GM19099 (cell line): ENCODE measurements around the gene POLG.

Experiments used
- POLR2A ChIP-seq: IDR thresholded peaks from 3 replicates; pipeline ENCODE4 v1.6.1; 2011; ENCODE audit warnings: low read depth; ENCODE audit not compliant: insufficient read length; ENCODE audit errors: extremely low read depth

The POLG gene

GRCh38 chr15:89334510-89335297 is at the start of gene POLG:
Gene POLG (minus strand): TSS chr15:89334824. CDS start chr15:89333754, 1,070 bp downstream.
- peak; percentile 99 for TF ChIP-seq POLR2A

GRCh38 chr15:89384176-89384604 is 49.6 kb upstream of the POLG start:
- TF ChIP-seq POLR2A = no peak

DNA sequence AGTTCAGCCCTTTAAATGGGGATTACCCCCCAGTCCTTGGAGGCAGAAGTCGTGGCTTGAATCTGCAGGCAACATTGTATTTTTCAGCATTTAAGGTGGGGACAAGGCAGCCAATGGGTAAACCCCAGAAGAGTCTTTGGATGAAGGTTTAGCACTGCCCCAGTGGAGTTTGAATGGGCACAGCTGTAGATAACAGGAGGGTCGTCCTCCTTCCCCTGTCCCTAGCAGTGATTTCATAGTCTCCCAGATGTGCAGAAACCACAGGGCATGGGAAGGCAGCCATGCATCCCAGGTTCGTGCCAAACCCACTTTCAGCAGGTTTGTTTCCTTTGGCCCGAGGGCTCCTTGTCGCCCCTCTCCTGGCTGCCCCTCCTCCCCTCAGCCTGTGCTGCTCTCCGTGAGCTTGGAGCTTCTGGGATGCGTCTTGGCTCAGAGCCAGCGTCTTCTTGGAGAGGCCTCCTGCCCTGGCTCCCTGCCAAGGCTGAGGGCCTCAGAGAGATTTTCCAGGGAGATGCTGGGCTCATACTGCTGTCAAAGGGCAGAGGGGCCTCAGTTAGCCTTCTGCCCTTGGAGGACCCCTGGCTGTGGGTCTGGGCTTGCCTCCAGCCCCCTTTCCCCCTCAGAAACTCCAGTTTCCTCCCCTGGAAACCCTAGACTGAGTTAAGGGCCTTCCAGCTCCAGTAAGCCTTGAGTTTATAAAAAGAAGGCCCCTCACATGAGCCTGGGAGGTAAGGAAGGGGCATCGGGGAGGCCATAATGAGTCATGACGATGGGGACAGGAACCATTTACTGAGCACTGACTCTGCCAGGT is 48.9 kb upstream of the POLG start:
- TF ChIP-seq POLR2A = no peak

DNA sequence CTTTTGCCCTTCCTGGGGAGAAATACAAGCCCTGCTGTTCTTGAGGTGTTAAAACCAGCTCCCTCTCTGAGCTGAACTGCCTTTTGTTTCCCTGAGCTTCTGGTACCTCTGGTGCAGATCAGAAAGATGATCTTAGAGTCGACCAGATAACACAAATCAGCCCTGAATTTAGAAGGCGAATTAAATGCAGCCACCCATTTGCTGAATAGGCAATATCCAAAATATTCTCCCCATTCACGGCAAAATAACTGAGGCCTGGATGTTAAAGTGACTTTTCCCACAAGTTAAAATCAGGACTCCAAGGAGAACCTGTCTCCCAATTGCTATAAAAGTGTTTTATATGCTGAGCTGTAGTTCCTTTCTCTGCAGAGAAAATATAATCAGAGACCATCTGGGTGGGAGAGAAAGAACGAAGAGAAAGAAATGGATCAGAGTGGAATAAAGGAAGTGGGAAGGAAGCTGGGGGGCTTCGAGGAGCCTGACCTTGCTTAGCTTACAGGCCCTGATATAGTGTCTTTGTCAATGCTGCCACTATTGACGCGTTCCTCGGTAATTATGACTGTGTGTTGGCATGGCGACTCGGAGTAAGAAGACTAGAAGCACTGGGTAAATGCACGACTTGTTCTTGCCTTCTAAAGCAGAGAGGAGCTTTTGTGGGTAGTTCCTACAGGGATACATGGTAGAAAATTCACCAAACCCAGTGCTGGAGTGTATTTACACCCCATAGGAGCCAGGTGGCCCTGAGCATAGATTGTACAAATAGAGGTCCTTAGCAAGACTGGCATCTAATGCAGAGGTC is 47.5 kb upstream of the POLG start:
- TF ChIP-seq POLR2A = no peak

- no peak for TF ChIP-seq POLR2A
Observed at GRCh38 chr15:89381331-89381730, 46.7 kb upstream of the POLG start.

GRCh38 chr15:89379818-89380217 is 45.2 kb upstream of the POLG start:
- TF ChIP-seq POLR2A = no peak

GRCh38 chr15:89379251-89379695 is 44.6 kb upstream of the POLG start:
- no peak for TF ChIP-seq POLR2A

DNA sequence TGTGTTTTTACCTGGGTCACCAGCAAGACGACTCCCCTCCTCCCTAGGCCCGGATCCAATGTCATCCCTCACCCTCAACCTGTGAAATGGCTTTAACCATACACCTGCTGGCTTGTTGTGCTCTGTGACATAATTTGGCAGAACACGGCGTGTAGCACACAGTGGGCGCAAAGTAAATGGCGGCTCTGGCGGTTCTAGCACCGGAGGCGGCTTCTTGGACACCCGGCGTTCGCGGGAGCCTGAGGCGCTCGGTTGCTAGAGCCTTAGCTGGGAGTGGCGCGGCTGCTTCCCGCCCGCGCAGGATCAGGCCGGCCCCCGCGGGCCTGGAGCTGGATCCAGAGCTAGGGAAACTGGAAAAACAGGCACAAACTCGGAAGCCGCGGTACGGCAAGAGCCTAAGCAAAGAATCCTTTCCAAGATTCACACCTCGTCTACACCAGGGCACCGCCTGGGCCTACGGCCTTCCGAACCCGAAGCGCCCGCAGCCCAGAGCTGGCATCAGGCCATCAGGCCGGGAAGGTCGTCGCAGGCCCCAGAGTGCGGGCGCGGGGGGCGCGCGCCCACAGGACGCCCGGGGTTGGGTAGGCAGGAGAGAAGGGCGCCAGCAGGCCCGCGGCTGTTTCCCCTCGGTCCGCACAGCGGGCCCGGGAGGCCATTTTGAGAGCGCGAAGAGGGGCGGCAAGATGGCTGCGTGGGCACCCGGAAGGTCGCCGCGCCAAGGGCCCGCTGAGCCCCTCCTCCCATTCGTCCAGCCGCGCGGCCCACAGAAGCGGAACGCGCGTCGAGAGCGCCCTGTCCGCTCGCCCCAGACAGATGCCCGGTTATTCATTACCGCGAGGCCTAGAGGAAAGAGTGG is 43.9 kb upstream of the POLG start:
- TF ChIP-seq POLR2A = no peak

DNA sequence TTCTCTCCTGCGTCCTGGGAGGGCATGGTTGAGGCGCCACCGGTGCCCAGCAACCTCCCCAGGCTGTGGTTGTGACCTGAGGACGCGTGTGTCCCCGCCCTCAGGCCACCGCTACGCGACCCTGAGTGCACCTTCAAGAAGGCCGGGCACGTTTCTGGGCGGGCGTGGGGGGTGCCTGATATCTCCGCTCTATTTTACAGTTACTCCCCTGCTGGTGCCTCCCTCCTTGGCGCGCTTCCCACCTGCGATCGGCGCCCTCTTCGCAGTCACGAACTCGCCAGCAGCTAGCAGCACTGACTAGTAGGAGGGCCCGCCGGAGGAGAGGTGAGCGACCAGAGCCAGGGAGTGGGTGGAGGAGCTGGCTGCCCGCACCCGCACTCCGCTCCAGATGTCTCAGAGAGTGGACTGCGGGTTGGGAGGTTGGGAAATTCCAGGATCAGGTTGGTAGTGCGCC is 43.2 kb upstream of the POLG start:
- no peak for TF ChIP-seq POLR2A

GRCh38 chr15:89377024-89377841 is 42.6 kb upstream of the POLG start:
- TF ChIP-seq POLR2A = no peak

DNA sequence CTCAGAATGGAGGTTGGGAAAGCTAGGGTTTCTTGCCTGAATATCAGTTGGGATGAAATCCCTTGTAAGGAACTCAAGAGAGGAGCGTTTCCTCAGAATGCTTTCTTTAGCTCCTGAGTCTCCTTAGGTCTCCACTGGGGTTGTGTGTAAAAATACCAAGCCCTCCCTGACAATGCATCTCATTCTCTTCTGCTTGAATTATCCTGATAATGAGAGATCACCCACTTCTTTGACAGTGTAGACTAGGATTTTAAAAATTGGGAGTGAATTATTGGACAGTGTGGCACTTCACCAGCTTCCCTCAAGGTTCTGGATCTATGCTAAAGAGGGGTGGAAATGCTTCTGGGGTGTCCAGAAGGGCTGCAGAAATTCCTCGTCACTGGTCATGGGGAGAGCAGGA is 41.8 kb upstream of the POLG start:
- no peak for TF ChIP-seq POLR2A

DNA sequence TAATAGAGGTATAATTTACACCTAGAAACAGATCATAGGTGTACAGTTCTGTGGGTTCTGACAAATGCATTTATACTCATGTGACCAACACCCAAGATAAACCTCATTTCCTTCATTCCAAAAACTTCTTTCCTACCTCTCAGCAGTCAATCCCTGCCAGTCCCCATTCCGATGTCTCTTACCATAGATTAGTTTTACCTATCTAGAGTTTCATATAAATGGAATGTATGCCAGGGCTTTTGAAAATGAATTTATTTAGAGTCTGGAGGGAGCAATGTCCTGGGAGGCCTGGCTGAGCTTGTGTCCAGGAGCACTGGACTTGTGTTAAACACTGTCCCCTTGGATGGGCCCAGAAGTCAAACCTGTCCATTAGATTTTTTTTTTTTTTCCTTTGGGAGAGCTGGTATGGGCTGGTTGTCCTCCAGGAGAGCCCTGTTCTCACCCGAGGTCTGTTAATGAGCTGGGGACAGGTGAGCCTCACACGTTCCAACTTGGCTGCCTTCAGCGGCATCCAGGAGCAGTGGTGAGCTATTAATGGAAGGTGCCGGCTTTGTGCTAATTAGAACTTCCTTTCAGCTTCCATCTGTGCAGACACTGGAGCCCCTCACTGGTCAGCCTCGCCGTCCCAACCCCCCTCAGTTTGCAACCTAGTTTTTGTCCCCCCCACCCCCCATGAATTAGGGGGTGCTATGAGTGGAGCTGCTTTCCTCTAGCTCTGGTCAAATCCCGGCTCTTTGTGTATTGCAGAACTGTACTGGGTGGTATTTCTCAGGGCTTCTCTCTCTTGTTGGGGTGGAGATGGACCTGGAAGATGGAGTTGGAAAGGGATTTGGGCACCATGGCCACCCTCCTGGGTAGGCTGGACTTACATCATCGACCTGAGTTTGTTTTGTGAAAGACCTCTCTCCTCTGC is 40.7 kb upstream of the POLG start:
- TF ChIP-seq POLR2A = no peak
